AG04450 (cell line): ENCODE measurements around the gene C3orf80. TPM values are rescaled to one million over a fixed set of nuclear protein-coding genes. Genes with fewer than 3 reads are reported as not detected.

Experiments
- CTCF ChIA-PET: fragments of 300-600, 350-600 bp; formaldehyde crosslinking; extraction: SDS; loops from one replicate; lab custom pipeline; 2022; ENCODE audit warnings: antibody characterized with exemption, inconsistent platforms; lab: Charles Lee
- POLR2A ChIA-PET: fragments of 350-600 bp; formaldehyde crosslinking; extraction: SDS; loops from one replicate; lab custom pipeline; 2021; ENCODE audit warnings: antibody characterized with exemption, inconsistent platforms; lab: Yijun Ruan, JAX
- DNase-seq: peaks from one replicate; pipeline ENCODE4 v3.0.0-alpha.2; 2011; ENCODE audit warnings: low read depth, low spot score
- H3K27ac ChIP-seq: one replicate; pipeline ENCODE4 v1.5.1; 2012; ENCODE audit warnings: low read depth, low read length, control low read depth
- H3K27me3 ChIP-seq: one replicate; pipeline ENCODE4 v1.6.0; 2012; ENCODE audit warnings: low read length; ENCODE audit not compliant: control insufficient read depth, insufficient read depth
- H3K4me3 ChIP-seq: 2 replicates; pipeline ENCODE4 v1.5.1; 2011; ENCODE audit warnings: mild to moderate bottlenecking, low read depth, low read length, control low read depth
- H3K9me3 ChIP-seq: 2 replicates; pipeline ENCODE4 v1.5.1; 2012; ENCODE audit warnings: low read length; ENCODE audit not compliant: control insufficient read depth, insufficient read depth
- polyA plus RNA-seq: library from polyadenylated mRNA; depleted of rRNA; stranded (reverse); fragments of >200 nt; gene quantifications from 2 replicates; pipeline ENCODE4 v1.2.3, GENCODE V29; 2011
- TF ChIP-seq, protein P1 (sequence below): IDR thresholded peaks from 2 replicates; pipeline ENCODE4 v1.5.1; 2011; ENCODE audit warnings: low read depth, low read length, control low read depth, inconsistent platforms

The C3orf80 gene
- polyA plus RNA-seq, 1 experiment, result not detected

- Histone ChIP-seq H3K9me3 (no peaks in the 10 kb centered on the region), H3K27me3 (no peaks in the 10 kb centered on the region), H3K4me3 (no peak overlapping the region), H3K27ac (no peak overlapping the region)
- no peak for DNase-seq
- TF ChIP-seq, protein P1, sequence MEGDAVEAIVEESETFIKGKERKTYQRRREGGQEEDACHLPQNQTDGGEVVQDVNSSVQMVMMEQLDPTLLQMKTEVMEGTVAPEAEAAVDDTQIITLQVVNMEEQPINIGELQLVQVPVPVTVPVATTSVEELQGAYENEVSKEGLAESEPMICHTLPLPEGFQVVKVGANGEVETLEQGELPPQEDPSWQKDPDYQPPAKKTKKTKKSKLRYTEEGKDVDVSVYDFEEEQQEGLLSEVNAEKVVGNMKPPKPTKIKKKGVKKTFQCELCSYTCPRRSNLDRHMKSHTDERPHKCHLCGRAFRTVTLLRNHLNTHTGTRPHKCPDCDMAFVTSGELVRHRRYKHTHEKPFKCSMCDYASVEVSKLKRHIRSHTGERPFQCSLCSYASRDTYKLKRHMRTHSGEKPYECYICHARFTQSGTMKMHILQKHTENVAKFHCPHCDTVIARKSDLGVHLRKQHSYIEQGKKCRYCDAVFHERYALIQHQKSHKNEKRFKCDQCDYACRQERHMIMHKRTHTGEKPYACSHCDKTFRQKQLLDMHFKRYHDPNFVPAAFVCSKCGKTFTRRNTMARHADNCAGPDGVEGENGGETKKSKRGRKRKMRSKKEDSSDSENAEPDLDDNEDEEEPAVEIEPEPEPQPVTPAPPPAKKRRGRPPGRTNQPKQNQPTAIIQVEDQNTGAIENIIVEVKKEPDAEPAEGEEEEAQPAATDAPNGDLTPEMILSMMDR, result no peak
- ChIA-PET POLR2A (no interaction called here), CTCF (no interaction called here)
Observed at GRCh38 chr3:160192310-160193029, 32.8 kb upstream of the C3orf80 start.

- Histone ChIP-seq H3K27ac (no peak overlapping the region), H3K9me3 (no peaks in the 10 kb centered on the region), H3K27me3 (peaks cover 2% of the 10 kb centered on the region), H3K4me3 (no peak overlapping the region)
- DNase-seq, result no peak
- ChIA-PET POLR2A (no interaction called here), CTCF (no interaction called here)
- TF ChIP-seq, protein P1, result no peak
Observed at GRCh38 chr3:160193644-160194192, 31.5 kb upstream of the C3orf80 start.

- TF ChIP-seq, protein P1, result no peak
- ChIA-PET POLR2A (no interaction called here), CTCF (no interaction called here)
- Histone ChIP-seq H3K9me3 (no peaks in the 10 kb centered on the region), H3K4me3 (no peak overlapping the region), H3K27ac (no peak overlapping the region), H3K27me3 (peaks cover 2% of the 10 kb centered on the region)
- DNase-seq, result no peak
Observed at GRCh38 chr3:160194438-160194837, 30.8 kb upstream of the C3orf80 start.

- H3K4me3 ChIP-seq, result no peak overlapping the region
- H3K9me3 ChIP-seq, result no peaks in the 10 kb centered on the region
- POLR2A ChIA-PET, result no interaction called here
- TF ChIP-seq, protein P1, result no peak
- peaks cover 2% of the 10 kb centered on the region for H3K27me3 ChIP-seq
- CTCF ChIA-PET, result no interaction called here
- H3K27ac ChIP-seq, result no peak overlapping the region
- no peak for DNase-seq
Observed at GRCh38 chr3:160195106-160195505, 30.1 kb upstream of the C3orf80 start.

DNA sequence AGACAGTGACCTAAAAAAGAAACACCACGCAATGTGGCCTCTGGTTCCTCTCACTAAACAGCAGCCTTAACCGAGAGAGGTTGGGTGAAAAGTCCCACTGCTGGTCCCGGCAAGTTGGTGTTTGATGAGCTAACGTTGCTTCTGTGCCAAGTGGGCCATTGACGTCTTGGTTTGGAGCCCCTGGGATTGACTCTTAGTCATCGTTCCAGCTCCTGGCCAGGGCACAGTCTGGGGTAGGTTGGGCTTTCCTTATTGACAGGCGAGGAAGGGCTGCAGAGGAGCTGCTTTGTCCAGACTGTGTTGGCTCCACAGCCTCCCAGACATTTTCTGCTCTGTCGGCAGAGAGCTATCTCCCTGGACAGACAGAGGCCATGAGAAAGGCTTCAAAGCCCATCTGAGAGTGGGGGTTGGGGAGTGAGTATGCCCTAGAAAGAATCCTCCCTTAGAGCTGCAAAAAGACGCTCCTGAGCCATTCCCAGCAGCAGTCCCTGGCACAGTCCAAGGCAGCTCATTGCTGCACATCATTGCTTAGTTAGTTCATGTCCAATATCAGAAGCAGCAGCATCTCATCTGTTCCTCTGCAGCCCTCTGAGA is 28.6 kb upstream of the C3orf80 start:
- ChIA-PET CTCF (interaction anchor here (0.8 to 1.4 kb wide), 3 partner anchors 32 to 217 kb away, joined by 3 to 8 read pairs (median 7); no protein-coding TSS in a partner anchor), POLR2A (no interaction called here)
- Histone ChIP-seq H3K27ac (no peak overlapping the region), H3K4me3 (no peak overlapping the region), H3K9me3 (no peaks in the 10 kb centered on the region), H3K27me3 (peaks cover 2% of the 10 kb centered on the region)
- TF ChIP-seq, protein P1, result no peak
- DNase-seq, result no peak
